HT1080 (cell line): Measurements from ENCODE around the gene KCTD21. TPM values are rescaled to one million over a fixed set of nuclear protein-coding genes. Genes with fewer than 3 reads are reported as not detected.
"Not testable (repeated sequence)": the region's sequence is repeated elsewhere in the genome, so short reads cannot be mapped to it uniquely, and the experiment has no call there.

Experiments used
- DNase-seq: peaks from one replicate; pipeline ENCODE4 v3.0.0-alpha.2; 2015; ENCODE audit warnings: low read depth
- polyA plus RNA-seq, 2 experiments: library from polyadenylated mRNA; depleted of rRNA; stranded (reverse); fragments of >200 nt; gene quantifications; 2 replicates each; pipeline ENCODE4 v1.2.3, GENCODE V29; 2015
- total RNA-seq: library from RNA; depleted of rRNA; stranded (reverse); fragments of >200 nt; shearing (Covaris generic); gene quantifications from 2 replicates; pipeline ENCODE4 v1.2.3, GENCODE V29; 2014; rRNA removed

KCTD21 gene
- total RNA-seq = 5.5 and 7.5 TPM in 2 replicates
- 5.3 and 5.8 TPM in 2 replicates for polyA plus RNA-seq (2015; cell fraction: cytosol; rRNA removed)
- polyA plus RNA-seq (2015; cell fraction: nucleus; rRNA removed) = 3.6 and 5.0 TPM in 2 replicates

GRCh38 chr11:78188286-78189173 lies at the start of gene KCTD21, which contains the start of gene USP35:
Gene KCTD21, minus strand, starts transcription at chr11:78188626. Its CDS starts 14,072 bp downstream, at chr11:78174554.
Gene USP35, plus strand, starts transcription at chr11:78188919. Its CDS starts 7,327 bp downstream, at chr11:78196246.
- DNase-seq = peak; percentile 97

GRCh38 chr11:78237293-78238046 lies 49.0 kb upstream of the KCTD21 start:
- DNase-seq = no peak

GRCh38 chr11:78234006-78234405 lies 45.6 kb upstream of the KCTD21 start:
- no peak for DNase-seq

DNA sequence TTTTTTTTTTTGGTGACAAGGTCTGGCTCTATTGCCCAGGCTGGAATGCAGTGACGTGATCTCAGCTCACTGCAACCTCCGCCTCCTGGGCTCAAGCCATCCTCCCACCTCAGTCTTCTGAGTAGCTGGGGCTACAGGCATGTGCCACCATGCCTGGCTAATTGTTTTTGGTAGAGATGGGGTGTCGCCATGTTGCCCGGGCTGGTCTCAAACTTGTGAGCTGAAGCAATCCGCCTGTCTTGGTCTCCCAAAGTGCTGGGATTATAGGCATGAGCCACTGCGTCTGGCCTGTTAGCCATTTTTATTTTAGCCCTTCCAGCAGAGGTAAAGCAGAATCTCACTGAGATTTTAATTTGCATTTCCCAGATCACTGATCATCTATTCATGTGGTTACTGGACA lies 44.6 kb upstream of the KCTD21 start:
- not testable (repeated sequence) for DNase-seq

DNA sequence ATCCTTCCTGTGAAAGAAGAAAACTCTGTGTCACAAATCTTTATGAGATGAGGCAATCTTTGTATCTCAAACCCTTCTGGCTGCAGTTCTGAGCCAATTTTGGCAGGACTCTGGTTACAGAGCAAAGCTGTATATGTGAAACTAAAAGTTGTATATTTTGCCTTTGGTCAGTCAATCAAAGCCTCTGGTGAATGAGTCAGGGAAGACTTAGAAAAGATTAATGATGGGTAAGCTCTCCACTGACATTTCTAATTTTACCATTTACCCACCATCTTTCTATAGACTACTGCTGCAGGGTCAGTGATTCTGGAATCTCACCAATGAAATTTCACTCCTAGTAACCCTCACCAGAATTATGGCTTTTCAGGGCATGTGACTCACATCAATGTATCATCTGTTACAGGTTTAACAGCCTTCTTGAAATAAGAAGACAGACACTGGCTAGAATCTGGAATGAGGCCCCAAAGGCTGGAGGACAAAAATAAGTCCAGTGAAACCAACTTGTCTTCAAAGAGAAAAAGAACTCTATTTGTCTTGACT lies 43.6 kb upstream of the KCTD21 start:
- peak; percentile 20 for DNase-seq

- no peak for DNase-seq
These were observed 41.9 kb upstream of the KCTD21 start for GRCh38 chr11:78230161-78230877.

- DNase-seq = no peak
These were observed 40.7 kb upstream of the KCTD21 start for GRCh38 chr11:78229106-78229505.

DNA sequence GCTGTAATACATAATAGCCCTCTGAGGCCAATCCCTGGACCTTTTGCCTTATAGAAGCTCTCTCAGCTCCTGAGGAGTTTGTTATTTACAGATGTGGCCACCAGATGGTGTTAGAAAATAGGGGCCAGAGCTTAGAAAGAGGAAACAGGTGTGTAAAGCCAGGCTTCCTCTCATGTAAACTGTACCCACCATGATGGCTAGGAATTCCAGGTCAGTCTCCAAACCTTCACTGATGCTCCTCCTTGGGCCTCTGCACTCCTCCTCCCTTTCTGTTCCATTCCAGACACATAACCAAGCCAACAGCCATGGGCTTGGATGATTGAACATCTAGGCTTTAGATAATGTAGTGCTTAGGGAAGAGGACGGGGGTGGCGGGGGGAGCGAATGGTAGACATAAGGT lies 40.0 kb upstream of the KCTD21 start:
- DNase-seq = peak; percentile 51

DNA sequence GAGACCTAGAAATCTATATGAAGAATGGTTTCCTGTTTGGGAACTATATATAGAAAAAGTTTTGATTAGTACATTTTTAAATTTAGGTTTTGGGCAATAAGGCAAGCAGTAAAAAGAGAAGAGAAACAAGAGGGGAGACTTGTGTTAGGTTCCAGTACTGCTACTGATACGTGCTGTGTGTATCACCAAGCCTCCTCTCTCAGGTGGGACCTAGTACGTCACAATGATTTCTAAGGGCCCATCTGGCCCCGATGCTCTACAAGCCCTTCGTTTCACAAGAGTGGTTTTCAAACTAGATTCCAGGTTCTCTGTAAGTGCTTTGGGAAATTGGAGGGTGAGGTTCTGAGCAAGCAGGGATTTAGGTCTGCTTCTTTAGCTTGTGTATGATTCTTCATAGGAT lies 39.5 kb upstream of the KCTD21 start:
- DNase-seq = no peak

DNA sequence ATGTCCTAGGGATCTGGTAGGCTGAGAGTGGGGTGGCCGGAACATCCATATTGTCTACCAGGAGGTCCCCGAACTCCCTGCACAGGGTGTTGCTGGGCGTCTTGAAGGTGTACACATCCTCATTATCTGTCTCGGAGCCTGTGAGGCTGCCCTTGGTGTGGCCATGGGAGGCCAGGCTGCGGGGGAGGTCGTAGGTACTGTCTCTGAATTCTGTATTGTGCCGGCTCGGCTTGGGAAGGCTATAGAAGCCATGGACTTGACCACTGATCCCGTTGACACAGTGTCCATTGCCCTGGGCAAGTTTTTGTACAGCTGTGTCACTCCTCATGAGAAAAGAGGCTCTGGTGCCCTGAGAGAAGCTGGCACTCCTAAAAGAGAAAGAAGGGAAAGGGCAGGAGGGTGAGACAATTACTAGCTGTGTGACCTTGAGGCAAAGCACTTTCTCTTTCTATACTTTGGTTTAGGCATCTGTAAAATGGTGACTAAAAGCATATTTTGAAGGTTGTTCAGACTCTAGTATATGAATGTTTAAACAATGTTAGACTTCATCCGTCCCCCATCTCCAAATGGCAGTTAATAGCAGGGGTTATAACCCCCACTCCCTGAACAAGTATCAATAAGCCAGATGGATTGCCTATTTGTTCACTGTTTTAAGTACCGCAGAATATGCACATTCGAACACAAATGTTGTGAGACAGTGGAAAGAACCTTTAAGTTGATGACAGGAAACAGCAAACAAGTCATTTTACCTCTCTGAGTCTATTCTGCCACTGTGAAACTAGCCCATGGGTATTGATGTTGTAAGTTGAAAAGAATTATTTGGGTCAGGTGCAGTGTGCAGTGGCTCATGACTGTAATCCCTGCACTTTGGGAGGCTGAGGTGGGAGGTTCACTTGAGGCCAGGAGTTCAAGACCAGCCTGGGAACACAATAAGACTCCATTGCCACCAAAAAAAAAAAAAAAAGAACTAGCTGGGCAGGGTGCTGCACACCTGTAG lies 38.6 kb upstream of the KCTD21 start:
- no peak for DNase-seq

GRCh38 chr11:78224906-78225420 lies 36.5 kb upstream of the KCTD21 start:
- no peak for DNase-seq

DNA sequence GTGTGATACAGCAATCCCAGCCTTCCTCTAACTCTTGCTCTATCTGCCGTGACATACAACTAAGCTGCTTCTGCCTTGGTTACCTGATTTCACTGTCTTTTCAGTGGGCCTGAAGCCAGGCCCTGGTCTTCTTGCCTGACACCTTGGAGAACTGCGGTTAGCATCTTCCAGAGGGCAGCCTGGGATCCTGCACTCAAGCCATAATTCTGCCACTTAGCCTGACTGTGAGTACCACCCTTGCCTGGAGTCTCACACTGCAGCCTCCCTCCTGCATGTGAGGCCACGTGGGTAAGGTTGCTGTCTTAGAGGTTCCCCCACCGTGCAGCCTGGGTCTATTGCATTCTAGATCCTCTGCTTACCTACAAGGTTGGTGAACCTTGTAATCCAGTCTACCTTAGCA lies 36.1 kb upstream of the KCTD21 start:
- no peak for DNase-seq

- no peak for DNase-seq
These were observed 35.0 kb upstream of the KCTD21 start for GRCh38 chr11:78223320-78223954.

- DNase-seq = not testable (repeated sequence)
These were observed 34.3 kb upstream of the KCTD21 start for GRCh38 chr11:78222726-78223125.

- no peak for DNase-seq
These were observed 33.2 kb upstream of the KCTD21 start for GRCh38 chr11:78221396-78222315.

GRCh38 chr11:78220218-78221157 lies 32.1 kb upstream of the KCTD21 start:
- no peak for DNase-seq
